GM12892 (cell line): ENCODE measurements around the gene GAS6.

ENCODE experiments used
- POLR2A ChIP-seq: IDR thresholded peaks from 2 replicates; pipeline ENCODE4 v1.6.1; 2011; ENCODE audit warnings: low read depth, low read length, control low read depth
- POLR2AphosphoS5 ChIP-seq: IDR thresholded peaks from 2 replicates; pipeline ENCODE4 v1.6.1; 2011; ENCODE audit warnings: low read depth, low read length, control low read depth
- TAF1 ChIP-seq: IDR thresholded peaks from 2 replicates; pipeline ENCODE4 v1.6.1; 2011; ENCODE audit warnings: low read depth, mild to moderate bottlenecking, control low read depth, low read length, borderline replicate concordance

- no peak for TF ChIP-seq POLR2A
- TF ChIP-seq POLR2AphosphoS5: no peak
- no peak for TF ChIP-seq TAF1
These were observed 34.5 kb upstream of the GAS6 start for GRCh38 chr13:113898391-113898790.
